K562 (cell line): ENCODE measurements around the gene ERICH6. TPM values are rescaled to one million over a fixed set of nuclear protein-coding genes. Genes with fewer than 3 reads are reported as not detected.

ENCODE experiments used
- ARID3A ChIP-seq: IDR thresholded peaks from 2 replicates; pipeline ENCODE4 v1.6.1; 2012; ENCODE audit warnings: low read depth, low read length, improper control_type of control experiment, borderline replicate concordance
- CBFA2T2 ChIP-seq: fragments of 450-650 bp; conservative IDR thresholded peaks from 2 replicates; pipeline ENCODE4 v1.6.1; 2017; ENCODE audit warnings: mild to moderate bottlenecking
- CEBPB ChIP-seq: fragments of 450-650 bp; IDR thresholded peaks from 2 replicates; pipeline ENCODE4 v1.6.1; 2016; ENCODE audit warnings: missing genetic modification characterization, missing compliant biosample characterization
- CEBPG ChIP-seq, 3 experiments: fragments of 200-800 bp in 1 of 3; sonication (Bioruptor generic) in 1 of 3; sonication (generic) in 1 of 3; formaldehyde crosslinking in 1 of 3; IDR thresholded peaks in 2 of 3; conservative IDR thresholded peaks in 1 of 3; 2 replicates each; pipeline versions ENCODE4 v1.6.1 to v1.8.0; 2016 to 2022; ENCODE audit warnings: missing compliant biosample characterization in 2 of 3, missing genetic modification characterization in 2 of 3, mild to moderate bottlenecking in 1 of 3, missing genetic modification reagents in 1 of 3
- CLOCK ChIP-seq: fragments of 250-450 bp; sonication (Bioruptor Pico); IDR thresholded peaks from 2 replicates; pipeline ENCODE4 v1.4.0; 2020; ENCODE audit warnings: mild to moderate bottlenecking, moderate library complexity, borderline replicate concordance
- CREBBP ChIP-seq: IDR thresholded peaks from one replicate; pipeline ENCODE4 v1.6.1; 2012; ENCODE audit warnings: low read depth, mild to moderate bottlenecking, control low read depth, inconsistent platforms, low read length
- E2F5 ChIP-seq: sonication (generic); formaldehyde crosslinking; IDR thresholded peaks from 2 replicates; pipeline ENCODE4 v1.8.0; 2022; ENCODE audit warnings: mild to moderate bottlenecking, missing genetic modification reagents
- FOXJ2 ChIP-seq: fragments of 200-800 bp; sonication (Bioruptor generic); IDR thresholded peaks from 2 replicates; pipeline ENCODE4 v1.6.1; 2016; ENCODE audit warnings: missing genetic modification characterization, missing compliant biosample characterization
- HMGXB4 ChIP-seq: sonication (generic); formaldehyde crosslinking; IDR thresholded peaks from 2 replicates; pipeline ENCODE4 v1.8.1; 2023; ENCODE audit warnings: mild to moderate bottlenecking, missing genetic modification reagents
- RNF2 ChIP-seq: sonication (generic); IDR thresholded peaks from 2 replicates; pipeline ENCODE4 v1.6.1; 2016
- SFPQ ChIP-seq: fragments of 200-400 bp; formaldehyde crosslinking; IDR thresholded peaks from 2 replicates; pipeline ENCODE4 v1.6.1; 2017; ENCODE audit warnings: mild to moderate bottlenecking, low read depth, low read length, moderate library complexity
- SMAD2 ChIP-seq: fragments of 150-350 bp; IDR thresholded peaks from 2 replicates; pipeline ENCODE4 v1.6.1; 2014; ENCODE audit warnings: low read depth, mild to moderate bottlenecking, low read length
- SRSF7 ChIP-seq: fragments of 200-400 bp; formaldehyde crosslinking; optimal IDR thresholded peaks from 2 replicates; pipeline ENCODE3; 2017; ENCODE audit warnings: mild to moderate bottlenecking, low read depth, low read length
- ZBTB1 ChIP-seq: sonication (generic); formaldehyde crosslinking; IDR thresholded peaks from 2 replicates; pipeline ENCODE4 v1.8.1; 2023; ENCODE audit warnings: missing genetic modification reagents, low read depth, mild to moderate bottlenecking, borderline replicate concordance
- ZNF239 ChIP-seq: fragments of 250-450 bp; sonication (Bioruptor Pico); IDR thresholded peaks from 2 replicates; pipeline ENCODE4 v1.4.0; 2020; ENCODE audit warnings: mild to moderate bottlenecking
- ZNF449 ChIP-seq: fragments of 250-450 bp; sonication (Bioruptor Pico); IDR thresholded peaks from 2 replicates; pipeline ENCODE4 v1.8.0; 2022; ENCODE audit warnings: moderate library complexity, mild to moderate bottlenecking, inconsistent platforms
- ZNF707 ChIP-seq: fragments of 250-450 bp; sonication (Bioruptor Pico); conservative IDR thresholded peaks from 2 replicates; pipeline ENCODE4 v1.8.0; 2022; ENCODE audit warnings: inconsistent platforms, mild to moderate bottlenecking, moderate library complexity
- polyA plus RNA-seq, 8 experiments: library from polyadenylated mRNA; depleted of rRNA in 4 of 8; stranded (reverse) in 5 of 8; unstranded in 3 of 8; fragments of >200 nt; fragmentation: Nextera tagmentation in 2 of 8; fragmentation: Illumina TruSeq in 1 of 8; extraction: Ambion mirVana in 2 of 8; extraction: Trizol in 1 of 8; gene quantifications; 2 replicates each; pipeline versions ENCODE4 v1.2.1 to v1.2.3, GENCODE V29; 2011 to 2014; ENCODE audit warnings: inconsistent platforms in 1 of 8, missing spikeins in 1 of 8
- total RNA-seq, 7 experiments: library from RNA; depleted of rRNA in 6 of 7; stranded (reverse); fragments of >200 nt in 6 of 7; fragmentation: Illumina TruSeq in 2 of 7; extraction: Trizol in 2 of 7; gene quantifications; 2 replicates each; pipeline versions ENCODE4 v1.2.1 to v1.2.3, GENCODE V29; 2011 to 2021; ENCODE audit warnings: low replicate concordance in 1 of 7

ERICH6 gene
- total and polyA plus RNA-seq, 9 of the 15 experiments (the other 6 are each of a cell fraction or from before 2014, with no cell fraction given) = not detected

GRCh38 chr3:150687613-150688012 is 16.1 kb downstream of the ERICH6 start (continued):
- TF ChIP-seq ZNF707 (CRISPR knock-in tag) (no peak), FOXJ2 (tag) (no peak), CEBPG (CRISPR knock-in tag; IDR thresholded peaks at IDR 0.05) (no peak), CEBPG (tag; conservative IDR thresholded peaks at IDR 0.05 in 1 of 2, IDR thresholded peaks at IDR 0.05 in 1 of 2) (no peak), ZNF449 (CRISPR knock-in tag) (no peak), RNF2 (no peak), SFPQ (no peak), CREBBP (no peak), E2F5 (CRISPR knock-in tag) (no peak), ARID3A (no peak), HMGXB4 (CRISPR knock-in tag) (no peak), CLOCK (CRISPR knock-in tag) (no peak), SRSF7 (no peak), SMAD2 (no peak), ZBTB1 (CRISPR knock-in tag) (no peak), CEBPB (tag) (no peak), ZNF239 (CRISPR knock-in tag) (no peak), CBFA2T2 (peak; percentile 61)
